Liver (tissue), 9 donors: ENCODE results near the gene ELOVL2. TPM values are rescaled to one million over a fixed set of nuclear protein-coding genes. Genes with fewer than 3 reads are reported as not detected.

Source experiments
- DNase-seq: peaks from one replicate; pipeline ENCODE4 v3.0.0-alpha.2; 2017; ENCODE audit warnings: low spot score
- H3K27ac ChIP-seq, 2 donors: one replicate each; pipeline ENCODE4 v1.7.0; 2013; ENCODE audit warnings: inconsistent platforms in 2 of 2, low read length in 2 of 2, control low read depth in 1 of 2, low read depth in 1 of 2, mild to moderate bottlenecking in 1 of 2
- H3K27me3 ChIP-seq, 4 donors: one replicate each; pipeline versions ENCODE4 v1.6.1 to v1.7.0; 2013; ENCODE audit warnings: low read length in 3 of 4, inconsistent platforms in 1 of 4, mild to moderate bottlenecking in 1 of 4, moderate library complexity in 1 of 4; ENCODE audit not compliant: control insufficient read depth in 4 of 4, insufficient read depth in 4 of 4
- H3K36me3 ChIP-seq, 4 donors: one replicate each; pipeline versions ENCODE4 v1.6.1 to v1.7.0; 2013; ENCODE audit warnings: low read length in 3 of 4, mild to moderate bottlenecking in 3 of 4, low read depth in 1 of 4, moderate library complexity in 1 of 4; ENCODE audit not compliant: control insufficient read depth in 4 of 4, insufficient read depth in 3 of 4
- H3K4me1 ChIP-seq, 4 donors: one replicate each; pipeline versions ENCODE4 v1.6.1 to v1.7.0; 2013; ENCODE audit warnings: low read length in 3 of 4, mild to moderate bottlenecking in 3 of 4, moderate library complexity in 1 of 4; ENCODE audit not compliant: control insufficient read depth in 4 of 4, insufficient read depth in 4 of 4
- H3K4me3 ChIP-seq, 3 donors: one replicate each; pipeline versions ENCODE4 v1.6.1 to v1.7.0; 2013; ENCODE audit warnings: low read length in 3 of 3, control low read depth in 1 of 3, low read depth in 1 of 3, mild to moderate bottlenecking in 1 of 3
- H3K9ac ChIP-seq, 2 donors: one replicate each; pipeline ENCODE4 v1.7.0; 2013; ENCODE audit warnings: low read length in 2 of 2, mild to moderate bottlenecking in 2 of 2, moderate library complexity in 2 of 2, control low read depth in 1 of 2, low read depth in 1 of 2
- H3K9me3 ChIP-seq, 4 donors: one replicate each; pipeline versions ENCODE4 v1.6.1 to v1.7.0; 2013; ENCODE audit warnings: low read length in 3 of 4; ENCODE audit not compliant: control insufficient read depth in 4 of 4
- ATF3 ChIP-seq: IDR thresholded peaks from 2 replicates; pipeline ENCODE4 v1.6.1; 2016; ENCODE audit warnings: antibody characterized with exemption
- CTCF ChIP-seq: fragments of 150-350 bp; IDR thresholded peaks from 2 replicates; pipeline ENCODE4 v1.5.1; 2017; ENCODE audit warnings: improper control_type of control experiment, low read depth, low read length; ENCODE audit not compliant: missing input control
- EGR1 ChIP-seq, 2 donors: IDR thresholded peaks; 2 replicates each; pipeline ENCODE4 v1.6.1; 2016 to 2018; ENCODE audit warnings: antibody characterized with exemption in 2 of 2, low read depth in 2 of 2
- FOXA1 ChIP-seq: IDR thresholded peaks from 2 replicates; pipeline ENCODE4 v1.6.1; 2016; ENCODE audit warnings: antibody characterized with exemption
- FOXA2 ChIP-seq: IDR thresholded peaks from 2 replicates; pipeline ENCODE4 v1.6.1; 2016; ENCODE audit warnings: antibody characterized with exemption
- GABPA ChIP-seq, 2 donors: IDR thresholded peaks in 1 of 2; conservative IDR thresholded peaks in 1 of 2; 2 replicates each; pipeline ENCODE4 v1.6.1; 2016; ENCODE audit warnings: antibody characterized with exemption in 2 of 2, mild to moderate bottlenecking in 1 of 2, moderate library complexity in 1 of 2
- HNF4A ChIP-seq, 2 donors: conservative IDR thresholded peaks; 2 replicates each; pipeline ENCODE4 v1.6.1; 2016; ENCODE audit warnings: antibody characterized with exemption in 2 of 2, mild to moderate bottlenecking in 2 of 2
- HNF4G ChIP-seq: IDR thresholded peaks from 2 replicates; pipeline ENCODE4 v1.6.1; 2016; ENCODE audit warnings: antibody characterized with exemption
- JUND ChIP-seq, 2 donors: IDR thresholded peaks; 2 replicates each; pipeline ENCODE4 v1.6.1; 2016; ENCODE audit warnings: antibody characterized with exemption in 2 of 2
- MAX ChIP-seq: IDR thresholded peaks from 2 replicates; pipeline ENCODE4 v1.6.1; 2016; ENCODE audit warnings: antibody characterized with exemption
- NR2F2 ChIP-seq: IDR thresholded peaks from 2 replicates; pipeline ENCODE4 v1.6.1; 2016; ENCODE audit warnings: antibody characterized with exemption
- RAD21 ChIP-seq, 2 donors: IDR thresholded peaks; 2 replicates each; pipeline ENCODE4 v1.6.1; 2016; ENCODE audit warnings: antibody characterized with exemption in 2 of 2, mild to moderate bottlenecking in 2 of 2
- REST ChIP-seq: IDR thresholded peaks from 2 replicates; pipeline ENCODE4 v1.6.1; 2016; ENCODE audit warnings: antibody characterized with exemption, mild to moderate bottlenecking
- RXRA ChIP-seq, 2 donors: IDR thresholded peaks; 2 replicates each; pipeline ENCODE4 v1.6.1; 2017 to 2018; ENCODE audit warnings: antibody characterized with exemption in 2 of 2, mild to moderate bottlenecking in 1 of 2
- SP1 ChIP-seq: IDR thresholded peaks from 2 replicates; pipeline ENCODE4 v1.6.1; 2018; ENCODE audit warnings: antibody characterized with exemption, mild to moderate bottlenecking
- TAF1 ChIP-seq: conservative IDR thresholded peaks from 2 replicates; pipeline ENCODE4 v1.6.1; 2016; ENCODE audit warnings: antibody characterized with exemption, mild to moderate bottlenecking
- YY1 ChIP-seq: IDR thresholded peaks from 2 replicates; pipeline ENCODE4 v1.6.1; 2016; ENCODE audit warnings: antibody characterized with exemption, mild to moderate bottlenecking
- ZBTB33 ChIP-seq: IDR thresholded peaks from 2 replicates; pipeline ENCODE4 v1.6.1; 2016; ENCODE audit warnings: antibody characterized with exemption
- WGBS: extraction: QIAGEN DNeasy Blood & Tissue Kit; methylation state at CpG from one replicate; pipeline ENCODE4 v1.1.7; 2013; 5-methylcytosine and 5-hydroxymethylcytosine counted together
- polyA plus RNA-seq, 2 donors: library from polyadenylated mRNA; stranded (reverse) in 1 of 2; unstranded in 1 of 2; fragments of 200-250 nt in 1 of 2; fragments of >200 nt in 1 of 2; fragmentation: Nextera tagmentation in 1 of 2; extraction: Ambion mirVana in 1 of 2; gene quantifications; one replicate each; pipeline versions ENCODE4 v1.2.1 to v1.2.3, GENCODE V29; 2013 to 2015
- total RNA-seq, 2 donors: library from RNA; depleted of rRNA; stranded (reverse); fragments of >200 nt; gene quantifications; one replicate each; pipeline ENCODE4 v1.2.3, GENCODE V29; 2014
- donor health status: healthy.
- donor health status: healthy.
- donor health status: healthy.
- donor health status: healthy.
- donor health status: healthy.

ELOVL2 gene
- total and polyA plus RNA-seq, 4 donors = 7.1 to 28.5 (median 22.1) TPM

GRCh38 chr6:11002176-11002575 is 41.9 kb downstream of the ELOVL2 start (continued):
- TF ChIP-seq GABPA (IDR thresholded peaks at IDR 0.05 in 1 of 2, conservative IDR thresholded peaks at IDR 0.05 in 1 of 2) (no peak), HNF4A (conservative IDR thresholded peaks at IDR 0.05) (no peak)

- H3K36me3 ChIP-seq = peaks cover 0 to 13% (median 1%) of the 10 kb centered on the region in 4 donors
- no peak overlapping the region for H3K27ac ChIP-seq
- TF ChIP-seq JUND (IDR thresholded peaks at IDR 0.05) (no peak), ZBTB33 (no peak), RAD21 (IDR thresholded peaks at IDR 0.05) (no peak), CTCF (no peak), FOXA1 (no peak), SP1 (no peak), HNF4G (no peak), FOXA2 (no peak), YY1 (no peak), GABPA (IDR thresholded peaks at IDR 0.05 in 1 of 2, conservative IDR thresholded peaks at IDR 0.05 in 1 of 2) (no peak), TAF1 (no peak), HNF4A (conservative IDR thresholded peaks at IDR 0.05) (no peak), NR2F2 (no peak), ATF3 (no peak), REST (no peak), MAX (no peak), EGR1 (IDR thresholded peaks at IDR 0.05; ENCODE audit: low read depth in 2 of 2) (no peak), RXRA (IDR thresholded peaks at IDR 0.05) (no peak)
- WGBS = 79% methylated on average over 2 of the region's 2 CpGs
- H3K9ac ChIP-seq = no peak overlapping the region
- H3K9me3 ChIP-seq = no peaks in the 10 kb centered on the region
- DNase-seq = no peak
- H3K27me3 ChIP-seq = no peaks in the 10 kb centered on the region
- H3K4me3 ChIP-seq = no peak overlapping the region
- no peaks in the 10 kb centered on the region for H3K4me1 ChIP-seq
Measured at GRCh38 chr6:10999994-11000393, 44.1 kb downstream of the ELOVL2 start.
